ENCODE measurements around the gene CYB5D1. TPM values are rescaled to one million over a fixed set of nuclear protein-coding genes. Genes with fewer than 3 reads are reported as not detected.

The CYB5D1 gene
- total RNA-seq, 1 experiment from 2014 or later, result 18.0 TPM

GRCh38 chr17:7814969-7815368 is 42.8 kb upstream of the CYB5D1 start:
- Histone ChIP-seq H3K56ac (ENCODE audit: insufficient read length, low read depth, low read length) (no peak overlapping the region), H2BK15ac (ENCODE audit: low read depth, low read length) (no peak overlapping the region), H2BK5ac (ENCODE audit: insufficient read length, low read length) (no peak overlapping the region), H3K27me3 (ENCODE audit: insufficient read depth, low read length) (no peaks in the 10 kb centered on the region; the same call in 1 of the 2 replicates), H2BK20ac (ENCODE audit: low read depth, low read length, poor library complexity, severe bottlenecking) (no peak overlapping the region), H4K91ac (ENCODE audit: insufficient read length, low read depth, low read length) (no peak overlapping the region), H3K9me3 (ENCODE audit: control insufficient read depth, low read depth, low read length) (no peaks in the 10 kb centered on the region), H3K9ac (ENCODE audit: extremely low read depth, insufficient read length, low read length) (no peak overlapping the region), H2AK5ac (ENCODE audit: insufficient read length, low read length) (no peak overlapping the region), H3K79me1 (ENCODE audit: insufficient read depth, low read depth, low read length, poor library complexity, severe bottlenecking) (no peaks in the 10 kb centered on the region), H4K5ac (ENCODE audit: insufficient read length, low read depth, low read length) (no peak overlapping the region), H3K27ac (ENCODE audit: insufficient read length, low read depth, low read length) (no peak overlapping the region), H3K23ac (ENCODE audit: insufficient read length, low read depth, low read length) (no peak overlapping the region), H4K20me1 (ENCODE audit: control insufficient read depth, insufficient read depth, insufficient read length) (no peaks in the 10 kb centered on the region), H2AFZ (ENCODE audit: low read length) (no peak overlapping the region), H3K4me2 (ENCODE audit: insufficient read depth, insufficient read length, low read length) (no peak overlapping the region), H3K4me1 (ENCODE audit: insufficient read depth, low read length) (no peaks in the 10 kb centered on the region), H3K23me2 (ENCODE audit: insufficient read length, low read depth, low read length, poor library complexity, severe bottlenecking) (no peaks in the 10 kb centered on the region), H2BK12ac (ENCODE audit: insufficient read length, low read depth, low read length) (no peak overlapping the region), H3K18ac (ENCODE audit: insufficient read length, low read depth, low read length) (no peak overlapping the region), H3K4ac (ENCODE audit: low read depth, low read length) (no peak overlapping the region), H3T11ph (ENCODE audit: low read length) (no peak overlapping the region), H2BK120ac (ENCODE audit: low read depth, low read length, poor library complexity, severe bottlenecking) (no peak overlapping the region), H3K14ac (ENCODE audit: insufficient read depth, low read length) (no peak overlapping the region), H4K8ac (replicated peaks; ENCODE audit: insufficient read length, low read depth, low read length) (no peak overlapping the region), H3K79me2 (ENCODE audit: insufficient read depth, low read length) (no peaks in the 10 kb centered on the region)
- no peaks in the 10 kb centered on the region for H3K9me3 Mint-ChIP-seq
- no peaks in the 10 kb centered on the region for H3K36me3 Mint-ChIP-seq (ENCODE audit: insufficient read depth in 1 of 3, low read depth in 3 of 3)
- H3K4me3 Mint-ChIP-seq, result no peak overlapping the region
- H3K27me3 Mint-ChIP-seq (ENCODE audit: low read depth), result peaks cover 21% of the 10 kb centered on the region
- no peak for TF ChIP-seq CTCF (conservative IDR thresholded peaks at IDR 0.05)
- no CpG with 5 or more reads among the region's 5 CpGs for WGBS (ENCODE audit: extremely low coverage, insufficient read length, low lambda C conversion rate)
- no peak overlapping the region for H3K27ac Mint-ChIP-seq
- H3K4me1 Mint-ChIP-seq, result peaks cover 0 to 4% of the 10 kb centered on the region in 2 experiments; a peak in 2 of 4 replicates
- no peak for DNase-seq
